OCI-LY1 (cell line): ENCODE data around the gene CAMK2A.

Source experiments
- EZH2 ChIP-seq: fragments of 200-600 bp; sonication (generic), shearing (Covaris generic); IDR thresholded peaks from 2 replicates; pipeline ENCODE4 v1.8.0; 2017; ENCODE audit warnings: borderline replicate concordance, mixed run types, mild to moderate bottlenecking, antibody characterized with exemption, low read length, moderate library complexity, mixed read lengths
- TF ChIP-seq, protein P1 (sequence below): fragments of 200-600 bp; sonication (generic), shearing (Covaris generic); IDR thresholded peaks from 2 replicates; pipeline ENCODE4 v1.5.1; 2017; ENCODE audit warnings: mild to moderate bottlenecking, antibody characterized with exemption, low read length, moderate library complexity, mixed read lengths

DNA sequence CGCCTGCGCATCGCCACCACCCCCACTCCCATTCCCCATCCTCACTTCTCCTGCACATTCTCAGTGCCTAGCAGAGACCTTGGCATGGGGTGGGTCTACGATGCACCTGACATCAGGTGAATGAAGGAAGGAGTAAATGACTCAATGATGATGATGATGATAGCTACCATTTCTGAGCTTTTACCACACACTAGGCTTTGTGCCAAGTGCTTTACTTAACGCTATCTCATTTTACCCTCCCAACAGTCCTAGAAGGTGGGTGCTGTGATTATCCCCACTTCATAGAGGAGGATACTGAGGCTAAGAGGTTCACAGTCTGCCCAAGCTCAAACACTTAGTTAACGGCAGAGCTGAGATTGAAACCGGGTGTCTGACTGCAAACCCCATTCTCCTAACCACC, 27.1 kb downstream of the CAMK2A start:
- TF ChIP-seq, protein P1, sequence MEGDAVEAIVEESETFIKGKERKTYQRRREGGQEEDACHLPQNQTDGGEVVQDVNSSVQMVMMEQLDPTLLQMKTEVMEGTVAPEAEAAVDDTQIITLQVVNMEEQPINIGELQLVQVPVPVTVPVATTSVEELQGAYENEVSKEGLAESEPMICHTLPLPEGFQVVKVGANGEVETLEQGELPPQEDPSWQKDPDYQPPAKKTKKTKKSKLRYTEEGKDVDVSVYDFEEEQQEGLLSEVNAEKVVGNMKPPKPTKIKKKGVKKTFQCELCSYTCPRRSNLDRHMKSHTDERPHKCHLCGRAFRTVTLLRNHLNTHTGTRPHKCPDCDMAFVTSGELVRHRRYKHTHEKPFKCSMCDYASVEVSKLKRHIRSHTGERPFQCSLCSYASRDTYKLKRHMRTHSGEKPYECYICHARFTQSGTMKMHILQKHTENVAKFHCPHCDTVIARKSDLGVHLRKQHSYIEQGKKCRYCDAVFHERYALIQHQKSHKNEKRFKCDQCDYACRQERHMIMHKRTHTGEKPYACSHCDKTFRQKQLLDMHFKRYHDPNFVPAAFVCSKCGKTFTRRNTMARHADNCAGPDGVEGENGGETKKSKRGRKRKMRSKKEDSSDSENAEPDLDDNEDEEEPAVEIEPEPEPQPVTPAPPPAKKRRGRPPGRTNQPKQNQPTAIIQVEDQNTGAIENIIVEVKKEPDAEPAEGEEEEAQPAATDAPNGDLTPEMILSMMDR = no peak
- no peak for TF ChIP-seq EZH2
